ENCODE results near the gene MYL7. TPM values are rescaled to one million over a fixed set of nuclear protein-coding genes. Genes with fewer than 3 reads are reported as not detected.

The MYL7 gene
- total RNA-seq, 2 experiments from 2014 or later: not detected

DNA sequence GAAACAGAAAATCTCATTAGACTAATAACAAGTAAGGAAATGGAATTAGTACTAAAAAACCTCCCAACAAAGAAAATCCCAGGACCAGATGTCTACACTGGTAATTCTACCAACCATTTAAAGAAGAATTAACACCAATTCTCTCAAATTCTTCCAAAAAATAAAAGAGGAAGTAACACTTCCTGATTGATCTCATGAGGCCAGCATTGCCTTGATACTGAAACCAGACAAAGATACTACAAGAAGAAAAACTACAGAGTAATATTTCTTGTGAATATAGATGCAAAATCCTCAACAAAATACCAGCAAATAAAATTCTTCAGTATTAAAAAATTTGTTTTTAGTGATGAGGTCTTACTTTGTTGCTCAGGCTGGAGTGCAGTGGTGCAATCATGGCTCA lies 26.8 kb upstream of the MYL7 start:
- Histone ChIP-seq H3K9me3 (ENCODE audit: control insufficient read depth in 1 of 2, insufficient read depth in 1 of 2, low read length in 2 of 2) (peaks cover 0 to 3% of the 10 kb centered on the region in 2 experiments), H3K36me3 (ENCODE audit: insufficient read depth, low read length) (no peaks in the 10 kb centered on the region), H3K4me1 (ENCODE audit: insufficient read depth, low read length) (no peaks in the 10 kb centered on the region), H3K4me3 (ENCODE audit: low read length) (no peak overlapping the region), H3K27me3 (ENCODE audit: control insufficient read depth in 1 of 2, insufficient read depth in 2 of 2, low read length in 2 of 2) (no peaks in the 10 kb centered on the region), H3K27ac (ENCODE audit: low read depth in 1 of 2, low read length in 2 of 2) (no peak overlapping the region)
- Mint-ChIP-seq H3K27ac (no peak overlapping the region), H3K27me3 (no peaks in the 10 kb centered on the region), H3K4me3 (no peak overlapping the region), H3K36me3 (ENCODE audit: low read depth) (no peaks in the 10 kb centered on the region), H3K4me1 (ENCODE audit: low read depth) (peaks cover 5% of the 10 kb centered on the region), H3K9me3 (no peaks in the 10 kb centered on the region)
- DNase-seq (no peak), ATAC-seq (ENCODE audit: poor library complexity) (no peak)
- ChIA-PET POLR2A (no interaction called here), CTCF (no interaction called here)
- TF ChIP-seq, protein P1, sequence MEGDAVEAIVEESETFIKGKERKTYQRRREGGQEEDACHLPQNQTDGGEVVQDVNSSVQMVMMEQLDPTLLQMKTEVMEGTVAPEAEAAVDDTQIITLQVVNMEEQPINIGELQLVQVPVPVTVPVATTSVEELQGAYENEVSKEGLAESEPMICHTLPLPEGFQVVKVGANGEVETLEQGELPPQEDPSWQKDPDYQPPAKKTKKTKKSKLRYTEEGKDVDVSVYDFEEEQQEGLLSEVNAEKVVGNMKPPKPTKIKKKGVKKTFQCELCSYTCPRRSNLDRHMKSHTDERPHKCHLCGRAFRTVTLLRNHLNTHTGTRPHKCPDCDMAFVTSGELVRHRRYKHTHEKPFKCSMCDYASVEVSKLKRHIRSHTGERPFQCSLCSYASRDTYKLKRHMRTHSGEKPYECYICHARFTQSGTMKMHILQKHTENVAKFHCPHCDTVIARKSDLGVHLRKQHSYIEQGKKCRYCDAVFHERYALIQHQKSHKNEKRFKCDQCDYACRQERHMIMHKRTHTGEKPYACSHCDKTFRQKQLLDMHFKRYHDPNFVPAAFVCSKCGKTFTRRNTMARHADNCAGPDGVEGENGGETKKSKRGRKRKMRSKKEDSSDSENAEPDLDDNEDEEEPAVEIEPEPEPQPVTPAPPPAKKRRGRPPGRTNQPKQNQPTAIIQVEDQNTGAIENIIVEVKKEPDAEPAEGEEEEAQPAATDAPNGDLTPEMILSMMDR (IDR thresholded peaks at IDR 0.05): no peak
- intact Hi-C loops (cut with DNase I, micrococcal nuclease): no loop called here

DNA sequence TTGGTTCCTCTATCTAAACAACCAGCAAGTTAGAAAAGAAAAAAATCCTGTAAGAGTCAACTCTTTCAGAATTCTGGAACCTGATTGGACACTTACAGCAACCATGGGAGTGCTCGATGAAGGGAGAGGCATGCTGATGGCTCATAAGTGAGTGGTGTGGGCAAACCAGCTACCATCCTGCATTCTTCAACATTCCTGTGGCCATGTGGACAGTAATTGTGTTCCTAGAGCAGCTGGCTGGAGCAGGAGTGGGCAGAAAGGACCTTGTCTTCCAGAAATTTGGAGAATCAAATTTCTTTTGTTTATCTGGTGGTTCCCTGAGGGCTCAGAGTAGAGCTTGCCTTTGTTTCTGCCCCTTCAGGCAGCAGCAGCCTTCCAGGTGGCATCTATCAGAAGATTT lies 22.5 kb upstream of the MYL7 start:
- Histone ChIP-seq H3K4me1 (ENCODE audit: insufficient read depth, low read length) (no peaks in the 10 kb centered on the region), H3K9me3 (ENCODE audit: control insufficient read depth in 1 of 2, insufficient read depth in 1 of 2, low read length in 2 of 2) (no peaks in the 10 kb centered on the region), H3K4me3 (ENCODE audit: low read length) (no peak overlapping the region), H3K36me3 (ENCODE audit: insufficient read depth, low read length) (no peaks in the 10 kb centered on the region), H3K27me3 (ENCODE audit: control insufficient read depth in 1 of 2, insufficient read depth in 2 of 2, low read length in 2 of 2) (no peaks in the 10 kb centered on the region), H3K27ac (ENCODE audit: low read depth in 1 of 2, low read length in 2 of 2) (no peak overlapping the region)
- peak in 1 of 14 experiments; percentile 1 for DNase-seq
- no peaks in the 10 kb centered on the region for H3K36me3 Mint-ChIP-seq (ENCODE audit: low read depth)
- ATAC-seq (ENCODE audit: poor library complexity): no peak
- H3K27ac Mint-ChIP-seq: no peak overlapping the region
- ChIA-PET CTCF (no interaction called here), POLR2A (no interaction called here)
- intact Hi-C loops (cut with DNase I, micrococcal nuclease): no loop called here
- no peaks in the 10 kb centered on the region for H3K27me3 Mint-ChIP-seq
- H3K4me3 Mint-ChIP-seq: no peak overlapping the region
- TF ChIP-seq, protein P1 (IDR thresholded peaks at IDR 0.05): no peak
- H3K4me1 Mint-ChIP-seq (ENCODE audit: low read depth): peaks cover 5% of the 10 kb centered on the region
- H3K9me3 Mint-ChIP-seq: no peaks in the 10 kb centered on the region

DNA sequence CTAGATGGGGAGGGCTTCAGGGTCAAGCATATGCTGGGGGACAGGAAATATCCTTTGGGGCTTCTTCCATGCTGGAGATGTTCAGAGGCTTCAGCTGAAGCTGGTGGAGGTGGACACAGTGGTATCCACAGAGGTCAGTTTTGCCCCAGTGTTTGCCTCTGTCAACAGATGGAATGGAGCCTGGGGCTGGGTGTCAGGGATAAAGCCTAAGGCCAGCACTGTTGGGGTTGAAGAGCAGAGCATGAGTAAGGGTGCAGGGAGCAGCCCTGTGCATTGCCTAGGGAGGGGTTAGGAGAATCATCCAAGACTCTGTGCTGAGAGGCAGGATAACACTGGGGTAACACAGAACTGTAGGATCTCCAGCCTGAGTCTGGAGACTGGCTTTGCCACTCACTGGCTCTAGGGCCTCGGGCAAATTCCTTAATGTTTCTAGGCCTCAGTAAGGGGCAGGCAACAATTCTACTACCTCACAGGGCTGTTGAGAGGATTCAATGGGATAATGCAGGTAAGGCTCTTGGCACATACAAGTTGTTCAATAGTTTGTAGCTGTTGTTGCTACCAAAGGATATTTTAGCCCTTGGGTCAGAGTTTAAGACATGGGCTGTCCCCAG lies 21.8 kb upstream of the MYL7 start:
- H3K27me3 Mint-ChIP-seq: no peaks in the 10 kb centered on the region
- peak in 1 of 14 experiments; percentile 16 for DNase-seq
- H3K27ac ChIP-seq (ENCODE audit: low read depth in 1 of 2, low read length in 2 of 2): no peak overlapping the region
- H3K36me3 Mint-ChIP-seq (ENCODE audit: low read depth): no peaks in the 10 kb centered on the region
- intact Hi-C loops (cut with DNase I, micrococcal nuclease): no loop called here
- H3K9me3 ChIP-seq (ENCODE audit: control insufficient read depth in 1 of 2, insufficient read depth in 1 of 2, low read length in 2 of 2): no peaks in the 10 kb centered on the region
- H3K4me3 ChIP-seq (ENCODE audit: low read length): no peak overlapping the region
- H3K4me1 Mint-ChIP-seq (ENCODE audit: low read depth): peaks cover 4% of the 10 kb centered on the region
- H3K27ac Mint-ChIP-seq: no peak overlapping the region
- no peaks in the 10 kb centered on the region for H3K27me3 ChIP-seq (ENCODE audit: control insufficient read depth in 1 of 2, insufficient read depth in 2 of 2, low read length in 2 of 2)
- no peak for ATAC-seq (ENCODE audit: poor library complexity)
- H3K4me1 ChIP-seq (ENCODE audit: insufficient read depth, low read length): no peaks in the 10 kb centered on the region
- CTCF ChIA-PET: no interaction called here
- TF ChIP-seq, protein P1 (IDR thresholded peaks at IDR 0.05): no peak
- no peaks in the 10 kb centered on the region for H3K36me3 ChIP-seq (ENCODE audit: insufficient read depth, low read length)
- no peak overlapping the region for H3K4me3 Mint-ChIP-seq
- POLR2A ChIA-PET: no interaction called here
- H3K9me3 Mint-ChIP-seq: no peaks in the 10 kb centered on the region

All from CD4-positive, alpha-beta T cell (primary cell).